Kidney (tissue), 14 donors: ENCODE data around the gene ELOVL7. TPM values are rescaled to one million over a fixed set of nuclear protein-coding genes. Genes with fewer than 3 reads are reported as not detected.

Experiments
- DNase-seq, 5 donors: peaks; one replicate each; pipeline ENCODE4 v3.0.0-alpha.2; 2013 to 2020
- FAIRE-seq: peaks from 2 replicates; lab custom pipeline; 2012; peaks lifted over from hg19 to GRCh38; lab: Jason Lieb, UNC
- H3K27ac ChIP-seq, 2 donors: one replicate each; pipeline ENCODE4 v1.7.0; 2013; ENCODE audit warnings: low read depth in 2 of 2, low read length in 2 of 2, inconsistent platforms in 1 of 2
- H3K27me3 ChIP-seq: one replicate; pipeline ENCODE4 v1.7.1; 2013; ENCODE audit warnings: low read length, inconsistent platforms; ENCODE audit not compliant: control insufficient read depth, insufficient read depth
- H3K36me3 ChIP-seq, 3 donors: one replicate each; pipeline versions ENCODE4 v1.7.0 to v1.7.1; 2013; ENCODE audit warnings: low read length in 3 of 3, control low read depth in 1 of 3, inconsistent platforms in 1 of 3; ENCODE audit not compliant: insufficient read depth in 3 of 3, control insufficient read depth in 2 of 3
- H3K4me1 ChIP-seq, 3 donors: one replicate each; pipeline versions ENCODE4 v1.7.0 to v1.7.1; 2013; ENCODE audit warnings: low read length in 3 of 3, inconsistent platforms in 1 of 3, low read depth in 1 of 3; ENCODE audit not compliant: control insufficient read depth in 2 of 3, insufficient read depth in 2 of 3
- H3K4me3 ChIP-seq, 3 donors: one replicate each; pipeline versions ENCODE4 v1.7.0 to v1.8.1; 2013; ENCODE audit warnings: low read length in 3 of 3, control low read depth in 1 of 3, inconsistent platforms in 1 of 3
- H3K9ac ChIP-seq, 3 donors: one replicate each; pipeline versions ENCODE4 v1.7.0 to v1.7.1; 2013; ENCODE audit warnings: low read length in 3 of 3, control low read depth in 1 of 3, inconsistent platforms in 1 of 3
- H3K9me3 ChIP-seq, 3 donors: one replicate each; pipeline versions ENCODE4 v1.7.0 to v1.7.1; 2013; ENCODE audit warnings: low read length in 3 of 3, control low read depth in 1 of 3, inconsistent platforms in 1 of 3; ENCODE audit not compliant: control insufficient read depth in 2 of 3, insufficient read depth in 1 of 3
- CTCF ChIP-seq: IDR thresholded peaks from 3 replicates; pipeline ENCODE4 v1.5.1; 2012; ENCODE audit warnings: mild to moderate bottlenecking, moderate library complexity, borderline replicate concordance; ENCODE audit not compliant: insufficient read depth; ENCODE audit errors: extremely low read depth
- intact Hi-C: fragments of 100-400 bp; cut with DNase I; formaldehyde crosslinking; loops from one replicate; pipeline ENCODE4 v1.11.1; 2022
- polyA plus RNA-seq: library from polyadenylated mRNA; stranded (reverse); fragments of 350-450 nt; fragmentation: Illumina TruSeq; extraction: RNeasy Lipid Tissue Mini Kit (QIAGEN cat#74804); gene quantifications from one replicate; pipeline ENCODE4 v1.2.3, GENCODE V29; 2014; ENCODE audit warnings: low read depth, low replicate concordance; ENCODE audit not compliant: insufficient read depth
- total RNA-seq: library from RNA; stranded (reverse); fragmentation: NEBNext Ultra II Directional; extraction: Animal tissue kit (Norgen Biotek cat#: 25700); gene quantifications from one replicate; pipeline ENCODE4 v1.2.1, GENCODE V29; 2021
- donor health status: control.
- donor health status: control.
- donor health status: control.
- donor health status: control.
- donor health status: control.
- donor health status: DM: yes; HTN: yes; CAD: no.
- donor health status: Normal renal cell carcinoma (clear cell type).

Gene ELOVL7
- total and polyA plus RNA-seq, 2 donors from 2014 or later: 14.6 to 22.5 TPM

- H3K9ac ChIP-seq: no peak overlapping the region
- no peaks in the 10 kb centered on the region for H3K4me1 ChIP-seq
- FAIRE-seq: no peak
- intact Hi-C loops: no loop called here
- no peak for DNase-seq
- H3K4me3 ChIP-seq: no peak overlapping the region
- H3K9me3 ChIP-seq: no peaks in the 10 kb centered on the region
- H3K36me3 ChIP-seq: no peaks in the 10 kb centered on the region
- H3K27ac ChIP-seq: no peak overlapping the region
- TF ChIP-seq CTCF: no peak
- H3K27me3 ChIP-seq: peaks cover 5% of the 10 kb centered on the region
Observed at GRCh38 chr5:60841361-60841760, 2.7 kb downstream of the ELOVL7 start.

- Histone ChIP-seq H3K27me3 (no peaks in the 10 kb centered on the region), H3K9ac (no peak overlapping the region), H3K4me3 (no peak overlapping the region), H3K4me1 (no peaks in the 10 kb centered on the region), H3K36me3 (no peaks in the 10 kb centered on the region), H3K9me3 (no peaks in the 10 kb centered on the region), H3K27ac (no peak overlapping the region)
- no peak for FAIRE-seq
- TF ChIP-seq CTCF: no peak
- intact Hi-C loops: no loop called here
- DNase-seq: no peak
Observed at GRCh38 chr5:60836131-60836530, 7.9 kb downstream of the ELOVL7 start.

- no peaks in the 10 kb centered on the region for H3K9me3 ChIP-seq
- H3K36me3 ChIP-seq: no peaks in the 10 kb centered on the region
- no peaks in the 10 kb centered on the region for H3K4me1 ChIP-seq
- TF ChIP-seq CTCF: no peak
- DNase-seq: no peak
- H3K27me3 ChIP-seq: no peaks in the 10 kb centered on the region
- intact Hi-C loops: no loop called here
- no peak overlapping the region for H3K9ac ChIP-seq
- no peak overlapping the region for H3K4me3 ChIP-seq
- no peak for FAIRE-seq
- no peak overlapping the region for H3K27ac ChIP-seq
Observed at GRCh38 chr5:60835554-60835953, 8.5 kb downstream of the ELOVL7 start.

GRCh38 chr5:60833520-60833919, 10.5 kb downstream of the ELOVL7 start:
- DNase-seq: no peak
- FAIRE-seq: no peak
- H3K9ac ChIP-seq: no peak overlapping the region
- no peak overlapping the region for H3K27ac ChIP-seq
- no peaks in the 10 kb centered on the region for H3K9me3 ChIP-seq
- no peak for TF ChIP-seq CTCF
- no peak overlapping the region for H3K4me3 ChIP-seq
- intact Hi-C loops: no loop called here
- no peaks in the 10 kb centered on the region for H3K36me3 ChIP-seq
- H3K27me3 ChIP-seq: no peaks in the 10 kb centered on the region
- no peaks in the 10 kb centered on the region for H3K4me1 ChIP-seq
